K562 (cell line): Measurements from ENCODE around the gene ZNF575. TPM values are rescaled to one million over a fixed set of nuclear protein-coding genes. Genes with fewer than 3 reads are reported as not detected.

ENCODE experiments used
- CHD7 ChIP-seq: fragments of 200-600 bp; sonication (generic); IDR thresholded peaks from one replicate; pipeline ENCODE4 v1.6.1; 2012; ENCODE audit warnings: mild to moderate bottlenecking, low read depth, low read length, inconsistent platforms
- FOXJ3 ChIP-seq: sonication (generic); formaldehyde crosslinking; IDR thresholded peaks from 2 replicates; pipeline ENCODE4 v1.4.0; 2020; ENCODE audit warnings: mild to moderate bottlenecking, missing genetic modification reagents
- GABPA ChIP-seq: fragments of 200-800 bp; sonication (Bioruptor generic); conservative IDR thresholded peaks from 2 replicates; pipeline ENCODE4 v1.6.1; 2016; ENCODE audit warnings: low read depth, missing genetic modification characterization, missing compliant biosample characterization
- MLX ChIP-seq, 2 experiments: fragments of 450-650 bp in 1 of 2; sonication (generic) in 1 of 2; formaldehyde crosslinking; conservative IDR thresholded peaks; 2 replicates each; pipeline versions ENCODE4 v1.4.0 to v1.8.1; 2020 to 2022; ENCODE audit warnings: mild to moderate bottlenecking in 1 of 2, missing genetic modification reagents in 1 of 2
- NFE2L1 ChIP-seq: fragments of 450-650 bp; IDR thresholded peaks from 2 replicates; pipeline ENCODE4 v1.6.1; 2016; ENCODE audit warnings: missing genetic modification characterization, low read depth, mild to moderate bottlenecking, missing compliant biosample characterization, moderate library complexity, borderline replicate concordance
- RAD21 ChIP-seq, 2 experiments: fragments of 250-450 bp in 1 of 2; fragments of 450-650 bp in 1 of 2; sonication (Bioruptor Pico) in 1 of 2; formaldehyde crosslinking in 1 of 2; IDR thresholded peaks in 1 of 2; conservative IDR thresholded peaks in 1 of 2; 2 replicates each; pipeline versions ENCODE4 v1.4.0 to v1.8.0; 2020 to 2022; ENCODE audit warnings: mild to moderate bottlenecking in 2 of 2, moderate library complexity in 1 of 2
- RBFOX2 ChIP-seq: fragments of 200-400 bp; formaldehyde crosslinking; IDR thresholded peaks from 2 replicates; pipeline ENCODE4 v1.6.1; 2017; ENCODE audit warnings: low read depth, mild to moderate bottlenecking, low read length, moderate library complexity
- RBM14 ChIP-seq: fragments of 200-400 bp; formaldehyde crosslinking; IDR thresholded peaks from 2 replicates; pipeline ENCODE4 v1.6.1; 2018; ENCODE audit warnings: low read depth, mild to moderate bottlenecking, low read length, moderate library complexity, borderline replicate concordance; ENCODE audit not compliant: insufficient read depth
- TBL1XR1 ChIP-seq, 2 experiments: IDR thresholded peaks; 2 replicates each; pipeline ENCODE4 v1.6.1; 2012; ENCODE audit warnings: improper control_type of control experiment in 2 of 2, low read length in 2 of 2, mild to moderate bottlenecking in 1 of 2
- TOE1 ChIP-seq, 2 experiments: fragments of 450-650 bp in 1 of 2; sonication (generic) in 1 of 2; formaldehyde crosslinking in 1 of 2; IDR thresholded peaks; 2 replicates each; pipeline versions ENCODE4 v1.7.1 to v1.8.0; 2016 to 2022; ENCODE audit warnings: borderline replicate concordance in 2 of 2, mild to moderate bottlenecking in 2 of 2, antibody characterized with exemption in 1 of 2, inconsistent platforms in 1 of 2, low read depth in 1 of 2, missing genetic modification reagents in 1 of 2, moderate library complexity in 1 of 2
- ZBTB2 ChIP-seq: fragments of 450-650 bp; IDR thresholded peaks from 2 replicates; pipeline ENCODE4 v1.6.1; 2016; ENCODE audit warnings: antibody characterized with exemption
- ZNF24 ChIP-seq: fragments of 450-650 bp; IDR thresholded peaks from 2 replicates; pipeline ENCODE4 v1.6.1; 2016
- polyA plus RNA-seq, 8 experiments: library from polyadenylated mRNA; depleted of rRNA in 4 of 8; stranded (reverse) in 5 of 8; unstranded in 3 of 8; fragments of >200 nt; fragmentation: Nextera tagmentation in 2 of 8; fragmentation: Illumina TruSeq in 1 of 8; extraction: Ambion mirVana in 2 of 8; extraction: Trizol in 1 of 8; gene quantifications; 2 replicates each; pipeline versions ENCODE4 v1.2.1 to v1.2.3, GENCODE V29; 2011 to 2014; ENCODE audit warnings: inconsistent platforms in 1 of 8, missing spikeins in 1 of 8
- total RNA-seq, 7 experiments: library from RNA; depleted of rRNA in 6 of 7; stranded (reverse); fragments of >200 nt in 6 of 7; fragmentation: Illumina TruSeq in 2 of 7; extraction: Trizol in 2 of 7; gene quantifications; 2 replicates each; pipeline versions ENCODE4 v1.2.1 to v1.2.3, GENCODE V29; 2011 to 2021; ENCODE audit warnings: low replicate concordance in 1 of 7

ZNF575 gene
- total and polyA plus RNA-seq, 9 of the 15 experiments (the other 6 are each of a cell fraction or from before 2014, with no cell fraction given): 0.20 to 0.98 (median 0.32) TPM; not detected in 6

GRCh38 chr19:43532962-43533545 is at the start of gene ZNF575 (continued):
- TF ChIP-seq RAD21 (CRISPR knock-in tag; conservative IDR thresholded peaks at IDR 0.05 in 1 of 2, IDR thresholded peaks at IDR 0.05 in 1 of 2) (no peak), RBM14 (no peak), TOE1 (IDR thresholded peaks at IDR 0.05; ENCODE audit: borderline replicate concordance) (peak; percentile 86), TOE1 (CRISPR knock-in tag; IDR thresholded peaks at IDR 0.05; ENCODE audit: borderline replicate concordance, low read depth) (no peak), ZNF24 (0 out of 2 replicates have a peak, but pooled peaks have one; percentile 40), NFE2L1 (tag) (no peak), RBFOX2 (peak; percentile 47), FOXJ3 (CRISPR knock-in tag) (no peak), CHD7 (no peak), MLX (CRISPR knock-in tag; conservative IDR thresholded peaks at IDR 0.05) (no peak), ZBTB2 (peak; percentile 32; the same call in 1 of the 2 replicates), TBL1XR1 (IDR thresholded peaks at IDR 0.05; ENCODE audit: low read length in 2 of 2) (0 out of 4 replicates have a peak, but pooled peaks of 1 of the 2 experiments have one; percentile 13), GABPA (tag) (no peak; the same call in 1 of the 2 replicates)
